ENCODE data around the gene GPR84. TPM values are rescaled to one million over a fixed set of nuclear protein-coding genes. Genes with fewer than 3 reads are reported as not detected.

Gene GPR84
- total RNA-seq, 2 donors from 2014 or later, result 0.95 to 2.3 TPM

DNA sequence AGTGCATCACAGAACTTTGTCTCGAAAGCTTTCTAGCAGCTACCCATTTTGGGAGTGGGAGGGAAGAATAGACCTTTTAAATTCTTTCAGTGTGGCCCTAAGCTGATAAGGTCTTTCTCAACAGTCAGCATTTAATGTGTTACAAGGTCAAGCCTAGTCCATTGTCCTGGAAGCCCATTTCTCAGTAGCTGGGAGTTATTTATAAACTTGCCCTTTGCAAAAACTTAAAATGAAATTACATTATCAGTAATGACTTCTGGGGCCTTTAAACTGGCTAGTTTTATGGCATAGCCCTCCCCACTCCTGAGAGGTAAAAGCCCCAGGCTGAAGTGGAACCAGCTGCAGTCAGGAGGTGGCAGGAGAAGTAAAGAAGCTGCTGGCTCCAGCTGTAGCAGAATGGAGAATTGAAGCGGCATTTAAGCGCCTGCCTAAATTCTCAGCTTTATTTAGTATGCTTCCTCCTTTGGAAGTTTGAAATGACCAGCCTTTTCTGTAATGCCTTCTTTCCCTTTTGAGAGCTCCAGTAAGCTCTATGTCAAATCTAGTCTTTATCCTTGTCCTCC is 26.9 kb downstream of the GPR84 start:
- Histone ChIP-seq H3K4me3 (peak overlapping the region; percentile 28), H3K36me3 (peaks cover 16% of the 10 kb centered on the region), H3K4me1 (ENCODE audit: control insufficient read depth in 1 of 2, low read depth in 2 of 2) (peaks cover 23 to 41% of the 10 kb centered on the region in 2 donors), H3K27me3 (replicated peaks; ENCODE audit: insufficient read depth) (no peaks in the 10 kb centered on the region), H3K27ac (peak overlapping the region; percentile 16 to 48), H3K9me3 (no peaks in the 10 kb centered on the region)
- TF ChIP-seq, protein P1, sequence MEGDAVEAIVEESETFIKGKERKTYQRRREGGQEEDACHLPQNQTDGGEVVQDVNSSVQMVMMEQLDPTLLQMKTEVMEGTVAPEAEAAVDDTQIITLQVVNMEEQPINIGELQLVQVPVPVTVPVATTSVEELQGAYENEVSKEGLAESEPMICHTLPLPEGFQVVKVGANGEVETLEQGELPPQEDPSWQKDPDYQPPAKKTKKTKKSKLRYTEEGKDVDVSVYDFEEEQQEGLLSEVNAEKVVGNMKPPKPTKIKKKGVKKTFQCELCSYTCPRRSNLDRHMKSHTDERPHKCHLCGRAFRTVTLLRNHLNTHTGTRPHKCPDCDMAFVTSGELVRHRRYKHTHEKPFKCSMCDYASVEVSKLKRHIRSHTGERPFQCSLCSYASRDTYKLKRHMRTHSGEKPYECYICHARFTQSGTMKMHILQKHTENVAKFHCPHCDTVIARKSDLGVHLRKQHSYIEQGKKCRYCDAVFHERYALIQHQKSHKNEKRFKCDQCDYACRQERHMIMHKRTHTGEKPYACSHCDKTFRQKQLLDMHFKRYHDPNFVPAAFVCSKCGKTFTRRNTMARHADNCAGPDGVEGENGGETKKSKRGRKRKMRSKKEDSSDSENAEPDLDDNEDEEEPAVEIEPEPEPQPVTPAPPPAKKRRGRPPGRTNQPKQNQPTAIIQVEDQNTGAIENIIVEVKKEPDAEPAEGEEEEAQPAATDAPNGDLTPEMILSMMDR (IDR thresholded peaks at IDR 0.05), result no peak
- DNase-seq (ENCODE audit: low spot score), result no peak
- ATAC-seq (ENCODE audit: insufficient number of reproducible peaks, low FRiP score, low read depth), result no peak

DNA sequence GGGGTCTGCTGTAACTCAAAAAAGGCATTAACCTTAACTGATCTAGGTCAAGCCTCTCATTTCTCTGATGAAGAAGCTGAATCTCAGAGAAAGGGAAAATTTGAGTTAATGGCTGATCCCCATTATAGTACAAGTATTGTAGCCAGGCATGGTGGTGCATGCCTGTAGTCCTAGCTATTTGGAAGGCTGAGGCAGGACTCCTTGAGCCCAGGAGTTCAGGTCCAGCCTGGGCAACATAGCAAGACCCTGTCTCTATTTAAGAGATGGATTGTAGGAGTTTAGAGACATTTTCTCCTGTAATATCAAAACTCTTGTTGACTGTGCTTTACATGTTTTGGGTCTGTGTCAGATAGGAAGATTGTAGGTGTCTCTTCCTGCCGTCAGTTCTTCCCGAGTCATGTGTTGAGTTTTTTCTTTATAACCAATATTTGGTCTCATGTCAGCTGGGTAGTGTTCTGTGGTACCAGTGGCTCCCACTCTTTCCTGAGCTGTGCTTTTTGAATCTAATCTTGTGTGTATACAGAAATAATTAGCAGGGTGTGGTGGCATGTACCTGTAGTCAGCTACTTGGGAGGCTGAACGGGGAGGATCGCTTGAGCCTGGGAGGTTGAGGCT is 30.8 kb downstream of the GPR84 start:
- H3K9me3 ChIP-seq, result no peaks in the 10 kb centered on the region
- ATAC-seq (ENCODE audit: insufficient number of reproducible peaks, low FRiP score, low read depth) (no peak), DNase-seq (ENCODE audit: low spot score) (no peak)
- no peaks in the 10 kb centered on the region for H3K27me3 ChIP-seq (replicated peaks; ENCODE audit: insufficient read depth)
- TF ChIP-seq, protein P1 (IDR thresholded peaks at IDR 0.05), result no peak
- no peaks in the 10 kb centered on the region for H3K36me3 ChIP-seq
- H3K4me1 ChIP-seq (ENCODE audit: control insufficient read depth in 1 of 2, low read depth in 2 of 2), result peaks cover 31 to 48% of the 10 kb centered on the region in 2 donors
- H3K4me3 ChIP-seq, result no peak overlapping the region
- no peak overlapping the region for H3K27ac ChIP-seq

DNA sequence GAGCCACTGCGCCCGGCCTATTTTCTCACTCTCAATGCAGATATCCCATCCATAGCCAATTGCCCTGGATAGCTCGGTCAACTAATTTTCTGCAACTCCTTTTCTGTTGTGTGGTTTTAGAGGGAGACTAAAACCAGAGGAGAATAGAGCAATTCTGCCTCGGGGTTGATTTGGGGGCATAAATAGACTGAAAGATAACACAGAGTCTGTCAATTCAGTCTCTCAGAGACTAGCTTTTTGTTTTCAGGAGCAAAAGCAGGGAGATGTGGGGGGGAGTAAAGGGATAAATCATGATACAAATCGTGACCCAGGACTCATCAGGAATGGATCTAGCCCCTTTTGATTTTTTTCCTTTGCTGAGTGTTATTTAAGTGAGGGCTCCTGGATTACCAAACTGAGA is 32.8 kb downstream of the GPR84 start:
- H3K36me3 ChIP-seq, result no peaks in the 10 kb centered on the region
- no peaks in the 10 kb centered on the region for H3K9me3 ChIP-seq
- no peak for DNase-seq (ENCODE audit: low spot score)
- H3K27ac ChIP-seq, result no peak overlapping the region
- ATAC-seq (ENCODE audit: insufficient number of reproducible peaks, low FRiP score, low read depth), result no peak
- H3K27me3 ChIP-seq (replicated peaks; ENCODE audit: insufficient read depth), result no peaks in the 10 kb centered on the region
- H3K4me1 ChIP-seq (ENCODE audit: control insufficient read depth in 1 of 2, low read depth in 2 of 2), result peaks cover 15 to 44% of the 10 kb centered on the region in 2 donors
- TF ChIP-seq, protein P1 (IDR thresholded peaks at IDR 0.05), result no peak
- H3K4me3 ChIP-seq, result no peak overlapping the region

DNA sequence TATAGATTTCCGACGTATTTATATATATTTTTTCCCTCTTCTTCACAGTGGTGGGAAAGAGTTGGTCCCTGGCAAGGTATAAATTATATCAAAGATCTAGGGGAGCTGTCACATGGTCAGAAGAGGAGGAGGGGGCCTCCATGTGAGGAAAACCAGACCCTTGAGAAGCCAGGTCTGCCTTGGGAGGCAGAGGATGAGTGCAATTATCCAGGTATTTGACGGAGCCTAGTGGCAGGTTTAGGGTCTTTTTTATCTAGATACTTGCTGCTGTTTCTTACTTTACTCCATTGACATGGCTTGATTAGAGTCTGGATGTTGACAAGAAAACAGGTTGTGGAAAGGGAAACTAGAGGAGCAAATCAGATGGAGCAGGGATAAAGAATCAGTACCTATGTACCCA is 33.8 kb downstream of the GPR84 start:
- H3K36me3 ChIP-seq, result no peaks in the 10 kb centered on the region
- H3K27ac ChIP-seq, result no peak overlapping the region
- no peak overlapping the region for H3K4me3 ChIP-seq
- no peaks in the 10 kb centered on the region for H3K27me3 ChIP-seq (replicated peaks; ENCODE audit: insufficient read depth)
- DNase-seq (ENCODE audit: low spot score) (no peak), ATAC-seq (ENCODE audit: insufficient number of reproducible peaks, low FRiP score, low read depth) (no peak)
- TF ChIP-seq, protein P1 (IDR thresholded peaks at IDR 0.05), result no peak
- no peaks in the 10 kb centered on the region for H3K9me3 ChIP-seq
- H3K4me1 ChIP-seq (ENCODE audit: control insufficient read depth in 1 of 2, low read depth in 2 of 2), result peaks cover 19 to 42% of the 10 kb centered on the region in 2 donors

DNA sequence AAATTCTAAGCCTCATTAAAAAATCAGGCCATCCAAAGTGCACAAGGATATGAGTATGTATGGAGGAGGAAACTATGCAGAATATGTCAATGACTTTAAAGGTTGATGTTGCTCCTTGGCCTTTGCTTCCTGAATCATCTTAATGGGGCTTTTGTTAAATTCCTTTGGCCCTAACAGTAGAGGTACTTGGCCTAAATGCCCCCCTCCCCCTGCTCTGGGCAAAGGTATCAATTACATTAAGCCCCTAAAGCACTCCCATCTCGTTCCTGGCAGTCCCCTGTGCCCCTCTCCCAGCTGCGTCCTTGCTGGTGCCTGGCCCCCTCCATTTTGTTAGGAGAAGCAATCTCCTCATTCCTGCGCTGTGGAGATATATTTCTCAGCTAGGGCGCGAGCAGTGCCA is 34.5 kb downstream of the GPR84 start:
- no peak overlapping the region for H3K27ac ChIP-seq
- no peak for ATAC-seq (ENCODE audit: insufficient number of reproducible peaks, low FRiP score, low read depth)

More for the DNA sequence above, 34.5 kb downstream of the GPR84 start:
- Histone ChIP-seq H3K9me3 (no peaks in the 10 kb centered on the region), H3K27me3 (replicated peaks; ENCODE audit: insufficient read depth) (no peaks in the 10 kb centered on the region), H3K36me3 (no peaks in the 10 kb centered on the region), H3K4me3 (no peak overlapping the region), H3K4me1 (ENCODE audit: control insufficient read depth in 1 of 2, low read depth in 2 of 2) (peaks cover 19 to 43% of the 10 kb centered on the region in 2 donors)
- DNase-seq (ENCODE audit: low spot score), result no peak
- TF ChIP-seq, protein P1 (IDR thresholded peaks at IDR 0.05), result no peak
